Keratinocyte (primary cell): Measurements from ENCODE around the gene NPAS3. TPM values are rescaled to one million over a fixed set of nuclear protein-coding genes. Genes with fewer than 3 reads are reported as not detected.

Experiments used
- DNase-seq: peaks from one replicate; pipeline ENCODE4 v3.0.0-alpha.2; 2011; ENCODE audit warnings: low read depth, missing footprints, low spot score
- FAIRE-seq: peaks from 2 replicates; lab custom pipeline; 2011; peaks lifted over from hg19 to GRCh38; lab: Jason Lieb, UNC
- H2AFZ ChIP-seq: 2 replicates; pipeline ENCODE4 v1.6.0; 2012; ENCODE audit warnings: low read length, control low read depth, inconsistent platforms; ENCODE audit not compliant: control insufficient read depth
- H3K27ac ChIP-seq: 2 replicates; pipeline ENCODE4 v1.5.1; 2011; ENCODE audit warnings: low read length; ENCODE audit not compliant: control insufficient read depth, insufficient read depth
- H3K27me3 ChIP-seq: 3 replicates; pipeline ENCODE4 v1.6.0; 2011; ENCODE audit warnings: low read length; ENCODE audit not compliant: control insufficient read depth, insufficient read depth; ENCODE audit errors: extremely low read depth
- H3K36me3 ChIP-seq, 2 experiments: 2 replicates in 1 of 2; 3 replicates in 1 of 2; pipeline ENCODE4 v1.5.1; 2011; ENCODE audit warnings: low read length in 2 of 2, mild to moderate bottlenecking in 1 of 2; ENCODE audit not compliant: control insufficient read depth in 2 of 2, insufficient read depth in 2 of 2; ENCODE audit errors: extremely low read depth in 1 of 2
- H3K4me1 ChIP-seq: 3 replicates; pipeline ENCODE4 v1.5.1; 2011; ENCODE audit warnings: low read length; ENCODE audit not compliant: control insufficient read depth, insufficient read depth; ENCODE audit errors: extremely low read depth
- H3K4me2 ChIP-seq: 3 replicates; pipeline ENCODE4 v1.6.0; 2011; ENCODE audit warnings: low read depth, low read length; ENCODE audit not compliant: control insufficient read depth, insufficient read depth; ENCODE audit errors: extremely low read depth
- H3K4me3 ChIP-seq, 3 experiments: fragments of 200-600 bp in 1 of 3; sonication (generic) in 1 of 3; 2 replicates in 2 of 3; 3 replicates in 1 of 3; pipeline ENCODE4 v1.5.1; 2011 to 2016; ENCODE audit warnings: low read length in 3 of 3, mild to moderate bottlenecking in 3 of 3, control low read depth in 2 of 3, inconsistent platforms in 1 of 3, low read depth in 1 of 3, mixed read lengths in 1 of 3, mixed run types in 1 of 3, moderate library complexity in 1 of 3; ENCODE audit not compliant: control insufficient read depth in 2 of 3, insufficient read depth in 2 of 3; ENCODE audit errors: extremely low read depth in 1 of 3
- H3K79me2 ChIP-seq: 2 replicates; pipeline ENCODE4 v1.6.0; 2012; ENCODE audit warnings: low read length; ENCODE audit not compliant: control insufficient read depth, insufficient read depth
- H3K9ac ChIP-seq: 3 replicates; pipeline ENCODE4 v1.6.0; 2011; ENCODE audit warnings: low read length; ENCODE audit not compliant: control insufficient read depth, insufficient read depth; ENCODE audit errors: extremely low read depth
- H3K9me1 ChIP-seq: 3 replicates; pipeline ENCODE4 v1.6.0; 2011; ENCODE audit warnings: low read length; ENCODE audit not compliant: control insufficient read depth, insufficient read depth; ENCODE audit errors: extremely low read depth
- H3K9me3 ChIP-seq: 2 replicates; pipeline ENCODE4 v1.5.1; 2012; ENCODE audit warnings: low read depth, low read length; ENCODE audit not compliant: control insufficient read depth
- H4K20me1 ChIP-seq: 3 replicates; pipeline ENCODE4 v1.6.0; 2011; ENCODE audit warnings: low read length; ENCODE audit not compliant: control insufficient read depth, insufficient read depth; ENCODE audit errors: extremely low read depth
- CTCF ChIP-seq, 3 experiments: IDR thresholded peaks in 1 of 3; conservative IDR thresholded peaks in 1 of 3; optimal IDR thresholded peaks in 1 of 3; 2 replicates in 2 of 3; 3 replicates in 1 of 3; pipeline versions ENCODE3 to v1.5.1; 2011; ENCODE audit warnings: low read length in 3 of 3, mild to moderate bottlenecking in 3 of 3, moderate library complexity in 2 of 3, control low read depth in 1 of 3, inconsistent platforms in 1 of 3; ENCODE audit not compliant: insufficient read depth in 2 of 3; ENCODE audit errors: extremely low read depth in 1 of 3
- EZH2 ChIP-seq: IDR thresholded peaks from one replicate; pipeline ENCODE4 v1.6.1; 2012; ENCODE audit warnings: inconsistent platforms, mild to moderate bottlenecking, low read length, moderate library complexity
- dilution Hi-C: fragments of 300-500 bp; cut with MboI; formaldehyde crosslinking; loops from one replicate; pipeline ENCODE4 v1.7.0; 2020; ENCODE audit warnings: low sequenced_read_pairs; ENCODE audit not compliant: extremely low pct_ligation_motif_present
- polyA plus RNA-seq, 5 experiments: library from polyadenylated mRNA; depleted of rRNA in 3 of 5; stranded (reverse) in 3 of 5; stranded (forward) in 1 of 5; unstranded in 1 of 5; fragments of >200 nt; gene quantifications; 1 replicate in 1 of 5; 2 replicates in 3 of 5; 3 replicates in 1 of 5; pipeline versions ENCODE4 v1.2.1 to v1.2.3, GENCODE V29; 2011 to 2012; ENCODE audit warnings: missing spikeins in 2 of 5, low read depth in 1 of 5, low replicate concordance in 1 of 5

The NPAS3 gene
- polyA plus RNA-seq, 1 donor (not counting 4 experiments of a cell fraction or from before 2014, with no cell fraction given) = 0.07 TPM

GRCh38 chr14:33201116-33201515, 262.4 kb downstream of the NPAS3 start:
- FAIRE-seq (no peak), DNase-seq (no peak)
- no peaks in the 10 kb centered on the region for H3K9me1 ChIP-seq
- H3K4me1 ChIP-seq = no peaks in the 10 kb centered on the region
- TF ChIP-seq CTCF (optimal IDR thresholded peaks at IDR 0.05 in 1 of 3, IDR thresholded peaks at IDR 0.05 in 1 of 3, conservative IDR thresholded peaks at IDR 0.05 in 1 of 3; ENCODE audit: extremely low read depth in 1 of 3, insufficient read depth in 2 of 3, low read length in 3 of 3) = no peak
- TF ChIP-seq EZH2 = no peak
- no peaks in the 10 kb centered on the region for H3K79me2 ChIP-seq
- dilution Hi-C loops = no loop called here
- no peaks in the 10 kb centered on the region for H3K9me3 ChIP-seq
- H2AFZ ChIP-seq = no peak overlapping the region
- H3K9ac ChIP-seq = no peak overlapping the region
- no peaks in the 10 kb centered on the region for H4K20me1 ChIP-seq
- no peak overlapping the region for H3K4me2 ChIP-seq
- no peaks in the 10 kb centered on the region for H3K36me3 ChIP-seq
- H3K27me3 ChIP-seq = no peaks in the 10 kb centered on the region
- H3K27ac ChIP-seq = no peak overlapping the region
- no peak overlapping the region for H3K4me3 ChIP-seq

GRCh38 chr14:33206981-33207380, 268.3 kb downstream of the NPAS3 start:
- Histone ChIP-seq H3K4me3 (no peak overlapping the region), H3K36me3 (no peaks in the 10 kb centered on the region), H3K27me3 (no peaks in the 10 kb centered on the region), H3K4me1 (no peaks in the 10 kb centered on the region), H3K27ac (no peak overlapping the region), H2AFZ (no peak overlapping the region), H3K4me2 (no peak overlapping the region), H4K20me1 (no peaks in the 10 kb centered on the region), H3K9ac (no peak overlapping the region), H3K79me2 (no peaks in the 10 kb centered on the region), H3K9me1 (no peaks in the 10 kb centered on the region), H3K9me3 (no peaks in the 10 kb centered on the region)
- no peak for DNase-seq
- no peak for FAIRE-seq
- no peak for TF ChIP-seq CTCF (optimal IDR thresholded peaks at IDR 0.05 in 1 of 3, IDR thresholded peaks at IDR 0.05 in 1 of 3, conservative IDR thresholded peaks at IDR 0.05 in 1 of 3; ENCODE audit: extremely low read depth in 1 of 3, insufficient read depth in 2 of 3, low read length in 3 of 3)
- no peak for TF ChIP-seq EZH2
- dilution Hi-C loops = no loop called here
